GM13977 (cell line): ENCODE measurements around the gene GPR42.

Experiments used
- DNase-seq: peaks from one replicate; pipeline ENCODE4 v3.0.0; 2012; ENCODE audit warnings: low spot score
- CTCF ChIP-seq: IDR thresholded peaks from 2 replicates; pipeline ENCODE4 v1.5.1; 2012; ENCODE audit warnings: mild to moderate bottlenecking, control low read depth; ENCODE audit not compliant: insufficient read depth; ENCODE audit errors: extremely low read depth, missing control alignments
- in situ Hi-C: fragments of 300-500 bp; cut with MboI; formaldehyde crosslinking; loops from one replicate; pipeline ENCODE4 v1.12.0; 2022; ENCODE audit warnings: low sequenced_read_pairs, low pct_unique_long_range_greater_than_20kb, mixed read lengths, inconsistent platforms; ENCODE audit not compliant: unreplicated experiment

Gene GPR42, protein sequence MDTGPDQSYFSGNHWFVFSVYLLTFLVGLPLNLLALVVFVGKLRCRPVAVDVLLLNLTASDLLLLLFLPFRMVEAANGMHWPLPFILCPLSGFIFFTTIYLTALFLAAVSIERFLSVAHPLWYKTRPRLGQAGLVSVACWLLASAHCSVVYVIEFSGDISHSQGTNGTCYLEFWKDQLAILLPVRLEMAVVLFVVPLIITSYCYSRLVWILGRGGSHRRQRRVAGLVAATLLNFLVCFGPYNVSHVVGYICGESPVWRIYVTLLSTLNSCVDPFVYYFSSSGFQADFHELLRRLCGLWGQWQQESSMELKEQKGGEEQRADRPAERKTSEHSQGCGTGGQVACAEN

DNA sequence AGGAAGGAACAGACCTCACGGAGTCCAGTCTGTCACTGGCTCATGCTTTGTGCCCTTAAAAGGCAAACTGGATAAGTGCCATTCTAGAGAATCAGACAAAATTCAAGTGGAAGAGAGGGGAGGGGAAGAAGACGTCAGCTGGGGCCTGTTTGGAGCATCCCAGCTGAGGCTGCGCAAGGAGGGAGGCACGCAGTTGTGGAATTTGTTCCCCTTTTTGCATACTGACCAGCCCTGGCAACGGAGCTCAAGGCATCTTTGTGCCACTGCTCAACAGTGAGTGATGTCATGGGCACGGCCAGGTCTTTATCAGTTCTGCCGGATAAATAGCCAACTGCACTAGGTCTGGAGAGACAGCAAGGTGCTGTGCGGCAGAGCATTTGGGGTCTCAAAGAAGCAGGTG, at the start of gene GPR42:
Gene GPR42 (plus strand): TSS at position 347 of the 400 bp plus-strand sequence. CDS start 292 bp downstream, outside the sequence.
- DNase-seq, result no peak
- in situ Hi-C loops, result no loop called here
- no peak for TF ChIP-seq CTCF

DNA sequence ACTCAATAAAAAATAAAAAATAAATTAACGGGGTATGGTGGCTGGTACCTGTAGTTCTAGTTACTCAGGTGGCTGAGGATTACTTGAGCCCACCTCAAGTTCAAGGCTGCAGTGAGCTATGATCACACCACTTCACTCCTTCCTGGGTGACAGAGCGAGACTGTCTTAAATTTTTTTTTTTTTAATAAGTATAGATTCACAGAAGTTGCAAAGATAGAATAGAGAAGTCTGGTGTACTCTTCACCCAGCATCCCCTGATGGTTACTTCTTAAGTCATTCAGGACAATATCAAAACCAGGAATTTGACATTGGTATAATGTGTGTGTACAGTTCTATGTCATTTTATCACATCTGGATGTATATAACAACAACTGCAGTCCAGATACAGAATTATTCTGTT, 49.6 kb upstream of the GPR42 start:
- in situ Hi-C loops, result no loop called here

DNA sequence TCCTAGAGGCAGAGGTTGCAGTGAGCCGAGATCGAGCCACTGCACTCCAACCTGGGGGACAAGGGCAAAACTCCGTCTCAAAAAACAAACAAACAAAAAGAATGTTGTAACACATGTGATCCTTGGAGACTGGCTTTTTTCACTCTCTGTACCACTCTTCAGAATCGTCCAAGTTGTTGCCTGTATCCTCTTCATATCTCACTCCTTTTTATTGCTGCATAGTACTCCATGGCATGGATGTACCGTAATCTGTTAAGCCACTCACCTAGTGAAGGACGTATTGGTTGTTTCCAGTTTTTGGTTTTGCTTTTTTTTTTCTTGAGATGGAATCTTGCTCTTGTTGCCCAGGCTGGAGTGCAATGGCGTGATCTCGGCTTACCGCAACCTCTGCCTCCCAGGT, 48.9 kb upstream of the GPR42 start:
- no peak for DNase-seq
- in situ Hi-C loops, result no loop called here
- TF ChIP-seq CTCF, result no peak

More for the DNA sequence above, 49.6 kb upstream of the GPR42 start:
- DNase-seq, result no peak
- no peak for TF ChIP-seq CTCF

GRCh38 chr19:35327642-35328041, 43.2 kb upstream of the GPR42 start:
- DNase-seq, result no peak
- peak; percentile 54 for TF ChIP-seq CTCF
- in situ Hi-C loops, result no loop called here

DNA sequence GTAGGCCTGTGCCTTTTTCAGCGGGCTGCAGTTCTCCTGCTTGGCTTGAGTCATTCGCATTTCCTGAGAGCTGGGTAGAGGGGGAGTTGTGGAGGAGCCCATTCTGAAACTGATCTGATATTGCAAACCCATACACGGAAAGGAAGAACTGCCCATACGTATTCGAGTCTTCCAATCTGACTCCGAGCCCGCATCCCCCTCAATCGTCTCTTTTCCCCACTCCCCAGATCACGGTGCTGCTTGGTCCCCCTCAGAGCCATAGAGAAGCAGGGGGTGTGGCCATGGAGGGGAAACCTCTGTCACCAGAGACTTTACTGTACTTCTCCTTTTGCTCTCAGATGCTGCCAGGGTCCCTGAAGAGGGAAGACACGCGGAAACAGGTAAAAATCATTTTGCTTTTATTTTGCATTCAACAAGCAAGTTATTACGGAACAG, 42.0 kb upstream of the GPR42 start, which contains the start of gene CD22:
Gene CD22 (plus strand): TSS at position 337 of the 435 bp plus-strand sequence. CDS start 2,854 bp downstream, outside the sequence.
- no peak for TF ChIP-seq CTCF
- in situ Hi-C loops, result no loop called here
- peak; percentile 67 for DNase-seq

- in situ Hi-C loops, result no loop called here
- no peak for TF ChIP-seq CTCF
- DNase-seq, result no peak
Observed at GRCh38 chr19:35329323-35329722, 41.5 kb upstream of the GPR42 start.
